ENCODE measurements around the gene CHKB. TPM values are rescaled to one million over a fixed set of nuclear protein-coding genes. Genes with fewer than 3 reads are reported as not detected.

Gene CHKB
- total RNA-seq, 2 experiments from 2014 or later = 85.8 to 100 TPM

DNA sequence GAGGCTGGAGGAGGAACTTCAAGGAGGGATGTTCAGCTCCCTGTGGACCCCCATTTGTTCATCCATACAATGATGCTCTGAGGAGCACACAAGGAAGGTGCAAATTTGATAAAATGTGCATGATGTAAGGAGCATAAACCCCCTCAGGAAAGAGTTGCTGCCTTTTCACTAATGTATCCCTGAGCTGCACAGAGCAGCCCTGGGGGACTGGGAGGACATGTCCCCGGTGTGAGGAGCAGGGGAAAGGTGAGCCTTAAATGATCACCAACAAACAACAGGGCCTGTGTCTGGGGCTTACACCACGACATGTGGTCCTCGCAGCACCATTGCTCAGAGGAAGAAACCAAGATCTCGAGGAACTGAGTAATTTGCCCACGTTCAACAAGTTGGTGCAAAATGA lies 14.4 kb upstream of the CHKB start:
- Histone ChIP-seq H4K20me1 (ENCODE audit: insufficient read depth, low read length) (no peaks in the 10 kb centered on the region), H2AFZ (ENCODE audit: low read length) (no peak overlapping the region), H3K79me2 (ENCODE audit: insufficient read depth, low read depth, low read length) (no peaks in the 10 kb centered on the region), H3K4me3 (ENCODE audit: low read depth, low read length, poor library complexity, severe bottlenecking) (no peak overlapping the region), H3K36me3 (ENCODE audit: insufficient read depth, low read length) (no peaks in the 10 kb centered on the region), H3K4me2 (ENCODE audit: low read length) (no peak overlapping the region), H3K9me3 (ENCODE audit: low read length) (no peaks in the 10 kb centered on the region), H3K9me2 (ENCODE audit: insufficient read depth, low read length) (no peaks in the 10 kb centered on the region), H3K4me1 (ENCODE audit: insufficient read depth, low read length, poor library complexity, severe bottlenecking) (no peaks in the 10 kb centered on the region), H3K27ac (ENCODE audit: low read depth, low read length, poor library complexity, severe bottlenecking) (no peak overlapping the region)
- no TSS peak for BruUV-seq (replicated peaks)
- ChIA-PET CTCF (ENCODE audit: unreplicated experiment) (no interaction called here), POLR2A (no interaction called here)
- intact Hi-C loops (cut with micrococcal nuclease; ENCODE audit: unreplicated experiment) = no loop called here
- no peak for DNase-seq (ENCODE audit: low spot score)
- TF ChIP-seq EZH2phosphoT487 (IDR thresholded peaks at IDR 0.05; ENCODE audit: borderline replicate concordance, low read depth, low read length) = no peak
- TF ChIP-seq, protein P1, sequence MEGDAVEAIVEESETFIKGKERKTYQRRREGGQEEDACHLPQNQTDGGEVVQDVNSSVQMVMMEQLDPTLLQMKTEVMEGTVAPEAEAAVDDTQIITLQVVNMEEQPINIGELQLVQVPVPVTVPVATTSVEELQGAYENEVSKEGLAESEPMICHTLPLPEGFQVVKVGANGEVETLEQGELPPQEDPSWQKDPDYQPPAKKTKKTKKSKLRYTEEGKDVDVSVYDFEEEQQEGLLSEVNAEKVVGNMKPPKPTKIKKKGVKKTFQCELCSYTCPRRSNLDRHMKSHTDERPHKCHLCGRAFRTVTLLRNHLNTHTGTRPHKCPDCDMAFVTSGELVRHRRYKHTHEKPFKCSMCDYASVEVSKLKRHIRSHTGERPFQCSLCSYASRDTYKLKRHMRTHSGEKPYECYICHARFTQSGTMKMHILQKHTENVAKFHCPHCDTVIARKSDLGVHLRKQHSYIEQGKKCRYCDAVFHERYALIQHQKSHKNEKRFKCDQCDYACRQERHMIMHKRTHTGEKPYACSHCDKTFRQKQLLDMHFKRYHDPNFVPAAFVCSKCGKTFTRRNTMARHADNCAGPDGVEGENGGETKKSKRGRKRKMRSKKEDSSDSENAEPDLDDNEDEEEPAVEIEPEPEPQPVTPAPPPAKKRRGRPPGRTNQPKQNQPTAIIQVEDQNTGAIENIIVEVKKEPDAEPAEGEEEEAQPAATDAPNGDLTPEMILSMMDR (conservative IDR thresholded peaks at IDR 0.05; ENCODE audit: low read length) = no peak

DNA sequence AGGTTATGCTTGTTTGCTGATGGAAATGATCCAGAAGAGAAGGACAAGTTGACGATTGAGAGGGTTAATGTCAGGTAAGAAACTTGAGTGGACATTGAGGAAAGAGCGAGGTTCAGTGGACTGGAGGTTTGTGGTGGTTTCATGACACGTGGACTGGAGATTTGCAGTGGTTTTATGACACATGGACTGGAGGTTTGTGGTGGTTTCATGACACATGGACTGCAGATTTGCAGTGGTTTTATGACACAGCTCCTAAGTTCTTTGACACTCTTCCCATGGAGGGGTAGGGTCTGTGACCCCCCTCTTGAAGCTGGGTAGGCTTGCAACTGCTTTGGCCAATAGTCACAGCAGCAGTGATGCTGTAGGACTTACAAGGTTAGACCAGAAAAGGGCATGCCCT lies 12.5 kb upstream of the CHKB start:
- intact Hi-C loops (cut with micrococcal nuclease; ENCODE audit: unreplicated experiment) = no loop called here
- H4K20me1 ChIP-seq (ENCODE audit: insufficient read depth, low read length) = no peaks in the 10 kb centered on the region
- BruUV-seq (replicated peaks) = no TSS peak
- H2AFZ ChIP-seq (ENCODE audit: low read length) = no peak overlapping the region
- no peaks in the 10 kb centered on the region for H3K36me3 ChIP-seq (ENCODE audit: insufficient read depth, low read length)
- H3K4me3 ChIP-seq (ENCODE audit: low read depth, low read length, poor library complexity, severe bottlenecking) = no peak overlapping the region
- ChIA-PET POLR2A (no interaction called here), CTCF (ENCODE audit: unreplicated experiment) (no interaction called here)
- TF ChIP-seq, protein P1 (conservative IDR thresholded peaks at IDR 0.05; ENCODE audit: low read length) = no peak
- no peak for TF ChIP-seq EZH2phosphoT487 (IDR thresholded peaks at IDR 0.05; ENCODE audit: borderline replicate concordance, low read depth, low read length)
- no peaks in the 10 kb centered on the region for H3K79me2 ChIP-seq (ENCODE audit: insufficient read depth, low read depth, low read length)
- H3K9me2 ChIP-seq (ENCODE audit: insufficient read depth, low read length) = no peaks in the 10 kb centered on the region
- no peaks in the 10 kb centered on the region for H3K9me3 ChIP-seq (ENCODE audit: low read length)
- H3K4me1 ChIP-seq (ENCODE audit: insufficient read depth, low read length, poor library complexity, severe bottlenecking) = no peaks in the 10 kb centered on the region
- no peak overlapping the region for H3K4me2 ChIP-seq (ENCODE audit: low read length)
- no peak overlapping the region for H3K27ac ChIP-seq (ENCODE audit: low read depth, low read length, poor library complexity, severe bottlenecking)
- no peak for DNase-seq (ENCODE audit: low spot score)

DNA sequence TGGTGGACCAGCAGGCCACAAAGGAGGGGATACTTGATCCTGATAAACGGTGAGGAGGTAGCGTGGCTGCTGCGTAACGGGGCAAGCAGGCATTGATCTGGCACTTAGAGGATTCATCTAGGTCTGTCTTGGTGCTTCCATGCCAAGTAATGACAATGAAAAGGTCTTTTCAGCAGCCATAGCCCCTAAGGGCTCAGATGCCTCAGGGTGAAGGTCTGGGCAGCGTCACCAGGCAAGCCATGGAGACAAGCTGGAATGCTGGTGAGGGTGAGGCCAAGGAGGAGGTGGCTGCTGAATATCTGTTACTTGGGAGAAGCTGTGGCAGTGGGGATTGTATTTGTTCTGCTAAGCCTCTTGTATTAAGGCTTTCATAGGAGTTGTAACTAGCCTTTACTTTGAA lies 4.8 kb upstream of the CHKB start:
- ChIA-PET CTCF (ENCODE audit: unreplicated experiment) (no interaction called here), POLR2A (interaction anchor here (0.6 kb wide), 1 partner anchor 26 kb away, joined by 4 read pairs; no protein-coding TSS in a partner anchor)
- Histone ChIP-seq H3K4me3 (ENCODE audit: low read depth, low read length, poor library complexity, severe bottlenecking) (no peak overlapping the region), H3K36me3 (ENCODE audit: insufficient read depth, low read length) (no peaks in the 10 kb centered on the region), H3K9me2 (ENCODE audit: insufficient read depth, low read length) (no peaks in the 10 kb centered on the region), H3K4me2 (ENCODE audit: low read length) (no peak overlapping the region), H3K27ac (ENCODE audit: low read depth, low read length, poor library complexity, severe bottlenecking) (no peak overlapping the region), H3K9me3 (ENCODE audit: low read length) (no peaks in the 10 kb centered on the region), H3K4me1 (ENCODE audit: insufficient read depth, low read length, poor library complexity, severe bottlenecking) (peaks cover 5% of the 10 kb centered on the region), H3K79me2 (ENCODE audit: insufficient read depth, low read depth, low read length) (peaks cover 8% of the 10 kb centered on the region; the same call in 1 of the 2 replicates), H2AFZ (ENCODE audit: low read length) (no peak overlapping the region), H4K20me1 (ENCODE audit: insufficient read depth, low read length) (no peaks in the 10 kb centered on the region)
- TF ChIP-seq EZH2phosphoT487 (IDR thresholded peaks at IDR 0.05; ENCODE audit: borderline replicate concordance, low read depth, low read length) = no peak
- TF ChIP-seq, protein P1 (conservative IDR thresholded peaks at IDR 0.05; ENCODE audit: low read length) = no peak
- BruUV-seq (replicated peaks) = no TSS peak
- intact Hi-C loops (cut with micrococcal nuclease; ENCODE audit: unreplicated experiment) = no loop called here
- DNase-seq (ENCODE audit: low spot score) = no peak

Data from OCI-LY7 (cell line).